Muscle of back (tissue), 13 donors: ENCODE data around the gene SPRTN. TPM values are rescaled to one million over a fixed set of nuclear protein-coding genes. Genes with fewer than 3 reads are reported as not detected.

Experiments used
- DNase-seq, 3 donors: peaks; one replicate each; pipeline versions ENCODE4 v3.0.0 to v3.0.0-alpha.2; 2013
- long read RNA-seq, 9 donors: transcript quantifications; one replicate each; lab custom pipeline, GENCODE V29; 2026
- polyA plus RNA-seq, 10 donors: library from polyadenylated mRNA; unstranded; fragments of 120-200 nt; gene quantifications; one replicate each; pipeline ENCODE4 v1.2.1, GENCODE V29; 2013; ENCODE audit not compliant: insufficient read length in 10 of 10

SPRTN gene, protein sequence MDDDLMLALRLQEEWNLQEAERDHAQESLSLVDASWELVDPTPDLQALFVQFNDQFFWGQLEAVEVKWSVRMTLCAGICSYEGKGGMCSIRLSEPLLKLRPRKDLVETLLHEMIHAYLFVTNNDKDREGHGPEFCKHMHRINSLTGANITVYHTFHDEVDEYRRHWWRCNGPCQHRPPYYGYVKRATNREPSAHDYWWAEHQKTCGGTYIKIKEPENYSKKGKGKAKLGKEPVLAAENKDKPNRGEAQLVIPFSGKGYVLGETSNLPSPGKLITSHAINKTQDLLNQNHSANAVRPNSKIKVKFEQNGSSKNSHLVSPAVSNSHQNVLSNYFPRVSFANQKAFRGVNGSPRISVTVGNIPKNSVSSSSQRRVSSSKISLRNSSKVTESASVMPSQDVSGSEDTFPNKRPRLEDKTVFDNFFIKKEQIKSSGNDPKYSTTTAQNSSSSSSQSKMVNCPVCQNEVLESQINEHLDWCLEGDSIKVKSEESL
- 10 to 100 TPM in 1 of 10 donors, 1 to 10 TPM in 9; 6.3 to 10.3 (median 8.5) TPM for polyA plus RNA-seq
- long read RNA-seq, donor 1, partial matches to known transcripts, result 0 of 2 reads
- long read RNA-seq, donor 1, other reads (novel, unspliced or antisense), result 0 of 2 reads
- long read RNA-seq, donor 2, partial matches to known transcripts, result 7 of 23 reads
- long read RNA-seq, donor 2, other reads (novel, unspliced or antisense), result 16 of 23 reads
- long read RNA-seq, donor 3, result 0 reads
- long read RNA-seq, donor 4, partial matches to known transcripts, result 0 of 2 reads
- long read RNA-seq, donor 4, other reads (novel, unspliced or antisense), result 0 of 2 reads
- long read RNA-seq, donor 5, partial matches to known transcripts, result 0 of 3 reads
- long read RNA-seq, donor 5, other reads (novel, unspliced or antisense), result 0 of 3 reads
- long read RNA-seq, donor 6, partial matches to known transcripts, result 0 of 1 reads
- long read RNA-seq, donor 6, other reads (novel, unspliced or antisense), result 0 of 1 reads
- long read RNA-seq, donor 7, partial matches to known transcripts, result 0 of 2 reads
- long read RNA-seq, donor 7, other reads (novel, unspliced or antisense), result 0 of 2 reads
- long read RNA-seq, donor 8, result 0 reads
- long read RNA-seq, donor 9, partial matches to known transcripts, result 0 of 1 reads
- long read RNA-seq, donor 9, other reads (novel, unspliced or antisense), result 0 of 1 reads

- peak in 1 of 3 donors; percentile 10 for DNase-seq
Measured at GRCh38 chr1:231338270-231339128, at the start of gene SPRTN. TSS of gene SPRTN (plus strand) at chr1:231338293. CDS start at chr1:231338384, 91 bp downstream.

DNA sequence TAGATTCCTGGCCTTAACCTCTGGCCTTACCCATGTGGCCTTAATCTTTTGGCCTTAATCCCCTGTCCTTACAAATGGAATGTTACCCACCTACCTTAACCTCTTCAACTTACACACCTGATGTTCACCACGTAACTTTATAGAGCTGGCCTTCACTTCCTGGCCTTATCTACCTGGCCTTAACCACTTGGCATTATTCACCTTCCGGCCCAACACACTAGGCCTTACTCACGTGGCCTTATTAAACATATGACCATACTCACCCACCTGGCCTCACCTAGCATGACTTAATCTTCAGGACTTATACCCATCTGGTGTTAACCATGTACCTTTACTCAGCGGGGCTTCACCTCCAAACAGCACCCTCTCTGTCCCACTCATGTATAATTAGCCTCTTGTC lies 42.2 kb upstream of the SPRTN start:
- DNase-seq, result no peak

- no peak for DNase-seq
Measured at GRCh38 chr1:231301990-231302389, 36.1 kb upstream of the SPRTN start.

DNA sequence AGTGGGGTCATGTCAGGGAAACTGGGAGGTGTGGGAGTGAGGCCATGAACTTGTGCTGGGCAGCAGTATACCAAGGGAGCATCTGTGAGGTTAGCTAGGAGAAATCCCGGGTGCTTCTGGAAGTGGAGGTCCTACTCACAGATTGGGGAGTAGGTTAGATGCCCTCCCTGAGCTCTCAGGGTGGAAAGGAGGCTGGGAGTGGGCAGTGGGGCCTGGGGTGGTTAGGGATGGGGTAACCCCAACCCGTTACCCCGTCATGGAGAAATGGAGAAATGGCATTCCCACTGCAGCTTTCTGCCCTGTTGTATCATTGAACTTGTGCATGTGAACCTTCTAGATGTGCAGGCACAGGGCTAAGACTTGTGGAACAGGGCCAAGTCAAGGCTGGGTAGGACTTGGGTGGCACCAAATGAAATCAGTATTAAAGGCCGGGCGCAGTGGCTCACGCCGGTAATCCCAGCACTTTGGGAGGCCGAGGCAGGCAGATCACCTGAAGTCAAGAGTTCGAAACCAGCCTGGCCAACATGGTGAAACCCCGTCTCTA lies 27.6 kb upstream of the SPRTN start:
- DNase-seq, result no peak

- DNase-seq, result no peak
Measured at GRCh38 chr1:231311720-231312431, 26.2 kb upstream of the SPRTN start.

- DNase-seq, result no peak
Measured at GRCh38 chr1:231312432-231312788, 25.7 kb upstream of the SPRTN start.

- no peak for DNase-seq
Measured at GRCh38 chr1:231313661-231314060, 24.4 kb upstream of the SPRTN start.

- DNase-seq, result peak in 1 of 3 donors; percentile 7
Measured at GRCh38 chr1:231315887-231316286, 22.2 kb upstream of the SPRTN start.

- DNase-seq, result no peak
Measured at GRCh38 chr1:231317306-231318014, 20.6 kb upstream of the SPRTN start.

DNA sequence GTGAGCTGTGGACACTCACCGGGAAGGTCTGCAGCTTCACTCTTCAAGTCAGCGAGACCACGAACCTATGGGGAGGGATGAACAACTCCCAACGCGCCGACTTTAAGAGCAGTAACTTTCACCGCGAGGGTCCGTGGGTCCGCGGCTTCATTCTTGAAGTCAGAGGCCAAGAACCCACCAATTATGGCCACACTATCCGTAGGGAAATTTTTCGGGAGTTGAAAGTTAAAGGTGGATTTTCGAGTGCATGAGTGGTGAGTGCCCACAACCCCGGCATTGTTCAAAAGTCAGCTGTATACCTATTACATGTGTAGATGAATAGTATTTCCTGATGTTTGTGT lies 20.1 kb upstream of the SPRTN start:
- DNase-seq, result no peak

GRCh38 chr1:231318568-231318967 lies 19.5 kb upstream of the SPRTN start:
- DNase-seq, result no peak

GRCh38 chr1:231319080-231319479 lies 19.0 kb upstream of the SPRTN start:
- DNase-seq, result no peak

- no peak for DNase-seq
Measured at GRCh38 chr1:231322880-231323530, 15.1 kb upstream of the SPRTN start.

GRCh38 chr1:231324660-231325059 lies 13.4 kb upstream of the SPRTN start:
- no peak for DNase-seq

- DNase-seq, result no peak
Measured at GRCh38 chr1:231326248-231326647, 11.8 kb upstream of the SPRTN start.

GRCh38 chr1:231327617-231328016 lies 10.5 kb upstream of the SPRTN start:
- DNase-seq, result no peak

- DNase-seq, result no peak
Measured at GRCh38 chr1:231329483-231329882, 8.6 kb upstream of the SPRTN start.

DNA sequence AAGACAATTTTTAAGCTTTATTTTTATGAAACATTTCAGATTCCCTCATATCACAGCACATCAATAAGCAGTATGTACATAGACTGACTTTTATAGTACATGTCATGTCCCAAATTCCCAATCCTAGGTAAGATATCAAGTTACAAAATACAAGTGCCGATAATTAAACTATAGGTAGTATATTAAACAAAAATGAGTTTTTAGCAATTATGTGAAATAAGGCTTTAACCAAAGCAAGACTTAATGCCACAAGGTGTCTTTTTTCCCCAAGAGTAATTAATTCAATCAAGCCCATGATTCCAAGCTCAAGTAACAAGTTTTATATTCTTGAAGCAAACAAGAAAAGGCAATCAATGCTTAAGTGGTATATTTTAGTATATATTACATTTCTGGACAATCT lies 5.3 kb upstream of the SPRTN start:
- no peak for DNase-seq

- no peak for DNase-seq
Measured at GRCh38 chr1:231334079-231334666, 3.9 kb upstream of the SPRTN start.
